Subcutaneous adipose tissue (tissue), 4 donors: ENCODE data around the gene ZNF581. TPM values are rescaled to one million over a fixed set of nuclear protein-coding genes. Genes with fewer than 3 reads are reported as not detected.

ENCODE experiments used
- CTCF ChIP-seq: fragments of 450-650 bp; IDR thresholded peaks from one replicate; pipeline ENCODE4 v1.5.1; 2016; ENCODE audit warnings: low read depth, mild to moderate bottlenecking, control low read depth, antibody characterized with exemption, moderate library complexity
- total RNA-seq, 4 donors: library from RNA; depleted of rRNA; stranded (reverse); fragments of >200 nt; gene quantifications; one replicate each; pipeline ENCODE4 v1.1.0, GENCODE V29; 2016

Gene ZNF581
- total RNA-seq, 4 donors from 2014 or later, result 6.4 to 25.5 (median 19.0) TPM

- no peak for TF ChIP-seq CTCF
These were observed 48.4 kb downstream of the ZNF581 start for GRCh38 chr19:55691561-55692481.

GRCh38 chr19:55692681-55693081, 49.2 kb downstream of the ZNF581 start:
- TF ChIP-seq CTCF, result no peak

GRCh38 chr19:55693336-55693974, 50.0 kb downstream of the ZNF581 start:
- no peak for TF ChIP-seq CTCF

- no peak for TF ChIP-seq CTCF
These were observed 50.8 kb downstream of the ZNF581 start for GRCh38 chr19:55694241-55694655.

- no peak for TF ChIP-seq CTCF
These were observed 51.4 kb downstream of the ZNF581 start for GRCh38 chr19:55694656-55695491.

Other genes starting within 250 kb of the ZNF581 start
- gene UBE2S, start 235.9 kb upstream of the ZNF581 start, total RNA-seq, result 10 to 100 TPM in 1 of 4 donors, 1 to 10 TPM in 3; 4.1 to 12.8 (median 8.6) TPM
- gene SHISA7, start 200.3 kb upstream of the ZNF581 start, total RNA-seq, result under 1 TPM in 1 of 4 donors, not detected in 3; 0.16 TPM
- gene ISOC2, start 182.0 kb upstream of the ZNF581 start, total RNA-seq, result 10 to 100 TPM; 38.2 to 62.4 (median 45.7) TPM
- gene C19orf85, start 178.9 kb upstream of the ZNF581 start, total RNA-seq, result not detected
- gene ZNF628, start 167.0 kb upstream of the ZNF581 start, total RNA-seq, result 1 to 10 TPM in 3 of 4 donors, under 1 TPM in 1; 0.88 to 2.6 (median 2.3) TPM
- 1 to 10 TPM; 1.0 to 2.3 (median 1.6) TPM for gene NAT14, start 158.5 kb upstream of the ZNF581 start, total RNA-seq
- gene SSC5D, start 155.2 kb upstream of the ZNF581 start, total RNA-seq, result 10 to 100 TPM in 2 of 4 donors, 1 to 10 TPM in 2; 2.1 to 16.7 (median 9.1) TPM
- not detected for gene SBK2, start 106.5 kb upstream of the ZNF581 start, total RNA-seq
- not detected for gene SBK3, start 98.1 kb upstream of the ZNF581 start, total RNA-seq
- 1 to 10 TPM in 1 of 4 donors, under 1 TPM in 2, not detected in 1; 0.51 to 5.3 (median 0.66) TPM for gene ZNF579, start 62.8 kb upstream of the ZNF581 start, total RNA-seq
- 10 to 100 TPM in 1 of 4 donors, 1 to 10 TPM in 3; 1.8 to 12.1 (median 2.7) TPM for gene FIZ1, start 44.1 kb upstream of the ZNF581 start, total RNA-seq
- 10 to 100 TPM in 3 of 4 donors, 1 to 10 TPM in 1; 3.8 to 33.5 (median 26.4) TPM for gene ZNF524, start 43.4 kb upstream of the ZNF581 start, total RNA-seq
- gene ZNF865, start 38.0 kb upstream of the ZNF581 start, total RNA-seq, result 1 to 10 TPM; 1.8 to 8.9 (median 3.6) TPM
- gene ZNF784, start 19.1 kb upstream of the ZNF581 start, total RNA-seq, result 1 to 10 TPM; 1.3 to 6.0 (median 2.3) TPM
- 10 to 100 TPM in 3 of 4 donors, 1 to 10 TPM in 1; 5.9 to 35.4 (median 12.3) TPM for gene ZNF580, start 2.6 kb upstream of the ZNF581 start, total RNA-seq
- gene CCDC106, start 4.6 kb downstream of the ZNF581 start, total RNA-seq, result 10 to 100 TPM in 1 of 4 donors, 1 to 10 TPM in 3; 1.8 to 24.1 (median 8.4) TPM
- 10 to 100 TPM; 51.8 to 96.8 (median 72.5) TPM for gene U2AF2, start 11.4 kb downstream of the ZNF581 start, total RNA-seq
- 100 to 1,000 TPM in 1 of 4 donors, 10 to 100 TPM in 3; 27.6 to 118 (median 59.7) TPM for gene EPN1, start 31.6 kb downstream of the ZNF581 start, total RNA-seq
- gene NLRP9, start 94.8 kb downstream of the ZNF581 start, total RNA-seq, result not detected
- not detected for gene RFPL4A, start 115.4 kb downstream of the ZNF581 start, total RNA-seq
- gene RFPL4AL1, start 125.5 kb downstream of the ZNF581 start, total RNA-seq, result not detected
- gene NLRP11, start 188.3 kb downstream of the ZNF581 start, total RNA-seq, result not detected
- gene NLRP4, start 192.9 kb downstream of the ZNF581 start, total RNA-seq, result not detected